Measurements from ENCODE around the gene ANKRD2. TPM values are rescaled to one million over a fixed set of nuclear protein-coding genes. Genes with fewer than 3 reads are reported as not detected.
"Not testable (repeated sequence)": the region's sequence is repeated elsewhere in the genome, so short reads cannot be mapped to it uniquely, and the experiment has no call there.

ANKRD2 gene
- total RNA-seq, 1 experiment from 2014 or later: not detected

DNA sequence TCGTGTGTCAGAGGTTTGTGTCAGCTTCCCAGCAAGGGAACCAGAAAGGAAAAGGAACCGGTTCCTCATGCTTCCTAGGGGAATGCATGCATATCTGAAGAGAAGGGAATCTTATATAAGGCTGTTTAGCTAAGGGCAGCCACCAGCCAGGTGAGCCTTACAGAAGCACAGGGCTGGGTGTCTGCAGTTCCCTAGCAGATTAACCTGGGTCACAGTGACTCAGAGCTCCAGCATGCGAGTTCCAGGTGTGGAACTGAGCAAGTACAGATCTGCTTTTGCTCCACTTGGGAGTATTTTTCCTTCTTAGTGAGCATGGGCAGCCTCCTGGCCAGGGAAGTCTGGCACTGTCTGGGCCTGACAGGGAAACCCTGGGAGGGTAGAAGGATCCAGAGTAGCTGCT, 957 bp upstream of the ANKRD2 start:
- DNase-seq (ENCODE audit: low read depth): no peak

GRCh38 chr10:97573021-97573420, 442 bp downstream of the ANKRD2 start:
- no peak for DNase-seq (ENCODE audit: low read depth)

DNA sequence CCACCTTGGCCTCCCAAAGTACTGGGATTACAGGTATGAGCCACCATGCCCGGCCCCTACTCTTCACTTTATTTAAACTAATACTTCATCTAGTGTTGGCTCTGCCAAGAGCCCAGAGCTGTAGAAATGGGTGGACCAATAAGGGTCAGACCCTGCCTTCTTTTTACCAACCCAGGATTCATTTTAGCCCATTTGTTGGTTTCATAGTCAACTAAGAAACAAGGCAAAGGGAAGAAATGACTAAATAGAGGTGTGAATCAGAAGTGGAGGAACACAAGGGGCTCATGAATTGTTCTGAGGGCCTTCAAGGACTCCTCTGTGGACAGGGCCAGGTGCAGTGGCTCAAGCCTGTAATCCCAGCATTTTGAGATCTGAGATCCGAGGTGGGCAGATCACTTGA, 1.1 kb downstream of the ANKRD2 start:
- no peak for DNase-seq (ENCODE audit: low read depth)

DNA sequence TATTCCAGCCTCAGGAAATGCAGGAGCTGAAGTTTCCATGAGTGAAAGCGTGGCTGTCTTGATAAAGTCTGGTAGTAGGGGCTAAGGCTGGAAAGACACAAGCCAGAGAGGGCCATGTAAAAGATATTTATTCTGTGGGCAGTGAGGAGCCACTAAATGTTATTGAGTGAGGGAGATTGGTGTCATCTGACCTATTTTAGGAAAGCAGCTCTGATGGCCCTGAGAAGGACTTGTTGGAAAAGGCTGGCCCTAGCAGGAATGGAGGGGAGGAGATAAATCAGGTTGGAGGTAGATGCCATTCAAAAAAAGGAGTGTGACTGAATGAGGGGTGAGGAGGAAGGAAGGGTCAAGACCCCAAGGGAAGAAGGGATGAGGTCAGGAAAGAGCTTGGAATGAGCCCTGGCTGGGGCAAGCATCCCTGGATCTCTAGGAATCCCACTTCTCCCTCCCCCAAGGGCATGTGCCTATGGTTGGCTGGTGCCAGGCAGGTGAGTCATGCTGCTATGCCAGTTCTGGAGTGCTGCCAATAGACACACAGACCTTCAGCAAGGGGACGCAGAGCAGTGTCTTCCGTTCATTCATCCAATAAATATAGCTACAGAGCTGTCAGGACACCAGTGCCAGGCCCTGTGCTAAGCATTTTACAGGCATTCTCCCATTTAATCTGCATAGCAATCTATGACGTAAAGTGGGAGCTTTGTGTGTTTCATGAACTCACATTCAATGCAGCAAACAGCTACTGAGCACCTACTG, 2.0 kb downstream of the ANKRD2 start:
- peak; percentile 89 for DNase-seq (ENCODE audit: low read depth)

GRCh38 chr10:97575127-97575668, 2.6 kb downstream of the ANKRD2 start:
- no peak for DNase-seq (ENCODE audit: low read depth)

- DNase-seq (ENCODE audit: low read depth): not testable (repeated sequence)
These were observed 3.9 kb downstream of the ANKRD2 start for GRCh38 chr10:97576487-97576886.

DNA sequence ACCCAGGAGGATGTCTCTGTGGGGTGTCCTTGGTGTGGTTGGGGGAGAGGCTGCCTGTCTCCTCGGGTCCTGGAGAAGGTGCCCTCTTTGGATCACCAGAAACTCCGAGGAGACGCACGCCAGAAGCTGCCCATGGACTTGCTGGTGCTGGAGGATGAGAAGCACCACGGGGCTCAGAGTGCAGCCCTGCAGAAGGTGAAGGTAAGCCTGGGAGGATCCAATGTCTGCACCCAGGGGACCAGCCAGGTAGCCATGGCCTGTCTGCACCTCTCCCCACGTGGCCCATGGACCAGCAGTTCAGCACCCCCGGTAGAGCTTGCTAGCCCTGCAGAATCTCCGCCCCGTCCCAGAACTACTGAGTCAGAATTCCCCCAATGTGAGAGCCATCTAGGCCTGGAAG, 5.1 kb downstream of the ANKRD2 start:
- no peak for DNase-seq (ENCODE audit: low read depth)

DNA sequence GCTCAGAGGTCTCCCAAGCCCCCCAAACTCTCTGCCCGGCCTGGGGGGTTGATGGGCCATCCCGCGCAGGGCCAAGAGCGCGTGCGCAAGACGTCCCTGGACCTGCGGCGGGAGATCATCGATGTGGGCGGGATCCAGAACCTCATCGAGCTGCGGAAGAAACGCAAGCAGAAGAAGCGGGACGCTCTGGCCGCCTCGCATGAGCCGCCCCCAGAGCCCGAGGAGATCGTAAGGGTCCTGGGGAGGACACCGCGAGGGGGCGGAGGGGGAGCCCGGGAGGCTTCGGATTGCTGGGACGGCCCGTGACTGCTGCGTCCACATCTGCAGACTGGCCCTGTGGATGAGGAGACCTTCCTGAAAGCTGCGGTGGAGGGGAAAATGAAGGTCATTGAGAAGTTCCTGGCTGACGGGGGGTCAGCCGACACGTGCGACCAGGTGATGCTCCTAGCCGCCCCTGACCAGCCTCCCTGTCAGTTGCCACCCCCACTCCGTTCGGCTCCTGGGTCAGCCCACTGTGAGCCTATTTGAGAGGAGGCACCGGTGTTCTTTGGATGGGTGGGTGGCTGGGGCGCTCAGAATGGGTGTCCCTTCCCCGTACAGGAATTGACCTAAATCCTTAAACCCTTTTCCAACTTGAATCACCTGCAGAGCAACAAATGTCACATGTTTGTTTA, 5.7 kb downstream of the ANKRD2 start:
- DNase-seq (ENCODE audit: low read depth): no peak

- DNase-seq (ENCODE audit: low read depth): no peak
These were observed 8.1 kb downstream of the ANKRD2 start for GRCh38 chr10:97580421-97581367.

DNA sequence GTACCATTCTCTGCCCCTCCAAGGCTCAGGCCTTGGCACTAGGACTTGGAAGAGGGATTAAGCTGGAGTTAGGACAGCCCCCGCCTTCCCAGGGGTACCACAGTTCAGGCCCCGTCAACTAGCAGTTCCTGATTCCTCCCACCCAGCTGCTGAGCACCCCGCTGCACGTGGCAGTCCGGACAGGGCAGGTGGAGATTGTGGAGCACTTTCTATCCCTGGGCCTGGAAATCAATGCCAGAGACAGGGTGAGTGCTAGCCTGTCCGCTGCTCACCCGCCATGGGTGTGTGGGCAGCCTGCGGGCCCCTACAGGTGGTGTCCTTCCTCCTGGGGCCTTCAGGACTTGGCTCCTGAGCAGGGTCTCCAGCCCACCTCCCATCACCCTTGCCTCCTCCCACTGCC, 9.6 kb downstream of the ANKRD2 start:
- no peak for DNase-seq (ENCODE audit: low read depth)

DNA sequence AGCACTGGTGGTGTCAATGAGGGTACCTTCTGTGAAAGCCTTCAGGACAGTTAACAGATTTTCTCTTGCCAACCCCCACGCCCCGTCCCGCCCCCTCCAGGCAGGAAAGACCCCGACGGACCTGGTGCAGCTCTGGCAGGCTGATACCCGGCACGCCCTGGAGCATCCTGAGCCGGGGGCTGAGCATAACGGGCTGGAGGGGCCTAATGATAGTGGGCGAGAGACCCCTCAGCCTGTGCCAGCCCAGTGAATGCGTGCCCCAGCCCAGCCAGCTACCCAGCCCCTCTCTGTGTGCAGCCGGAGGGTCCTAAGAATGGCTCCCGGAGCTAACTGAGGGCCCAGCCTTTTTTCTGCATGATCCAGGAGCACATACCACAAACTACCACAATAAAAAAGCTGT, 10.9 kb downstream of the ANKRD2 start:
- no peak for DNase-seq (ENCODE audit: low read depth)

DNA sequence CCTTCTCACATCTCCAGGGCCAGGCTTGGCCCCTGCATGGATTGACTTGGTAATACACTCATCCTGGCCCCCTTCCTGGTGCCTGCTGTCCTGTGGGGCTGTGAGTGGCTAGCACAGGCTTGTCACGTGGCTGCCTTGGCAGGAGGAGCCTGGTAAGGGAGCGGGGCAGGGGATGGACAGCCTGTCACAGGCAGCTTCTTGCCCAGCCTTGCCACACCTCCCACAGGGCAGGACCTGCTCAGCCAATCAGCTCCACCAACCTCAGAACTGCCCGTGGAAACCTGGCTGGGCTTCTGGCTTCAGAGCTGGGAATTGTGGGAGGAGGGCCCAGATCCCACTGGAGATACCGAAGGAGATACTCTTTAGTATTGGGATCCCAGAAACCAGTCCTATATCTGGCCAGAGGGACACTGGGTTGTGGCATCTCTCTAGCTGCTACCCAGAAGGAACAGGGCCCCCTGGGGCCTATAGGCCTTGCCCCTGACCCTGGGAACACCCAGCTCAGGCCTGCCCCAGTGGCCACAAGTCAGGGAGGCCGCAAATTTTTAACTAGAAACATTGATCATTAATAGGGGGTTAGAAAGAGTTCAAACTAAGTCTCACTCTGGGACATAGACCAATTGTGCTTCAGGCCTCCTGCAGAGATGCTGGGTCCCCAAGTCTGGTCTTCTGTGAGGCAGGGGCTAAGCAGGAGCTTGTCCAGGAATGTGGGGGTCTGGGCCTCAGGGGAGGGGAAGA, 11.7 kb downstream of the ANKRD2 start, which contains the start of gene HOGA1:
TSS of gene HOGA1 (plus strand) at position 330 of the 738 bp plus-strand sequence. CDS start at position 645, 315 bp downstream.
- peak; percentile 60 for DNase-seq (ENCODE audit: low read depth)

DNA sequence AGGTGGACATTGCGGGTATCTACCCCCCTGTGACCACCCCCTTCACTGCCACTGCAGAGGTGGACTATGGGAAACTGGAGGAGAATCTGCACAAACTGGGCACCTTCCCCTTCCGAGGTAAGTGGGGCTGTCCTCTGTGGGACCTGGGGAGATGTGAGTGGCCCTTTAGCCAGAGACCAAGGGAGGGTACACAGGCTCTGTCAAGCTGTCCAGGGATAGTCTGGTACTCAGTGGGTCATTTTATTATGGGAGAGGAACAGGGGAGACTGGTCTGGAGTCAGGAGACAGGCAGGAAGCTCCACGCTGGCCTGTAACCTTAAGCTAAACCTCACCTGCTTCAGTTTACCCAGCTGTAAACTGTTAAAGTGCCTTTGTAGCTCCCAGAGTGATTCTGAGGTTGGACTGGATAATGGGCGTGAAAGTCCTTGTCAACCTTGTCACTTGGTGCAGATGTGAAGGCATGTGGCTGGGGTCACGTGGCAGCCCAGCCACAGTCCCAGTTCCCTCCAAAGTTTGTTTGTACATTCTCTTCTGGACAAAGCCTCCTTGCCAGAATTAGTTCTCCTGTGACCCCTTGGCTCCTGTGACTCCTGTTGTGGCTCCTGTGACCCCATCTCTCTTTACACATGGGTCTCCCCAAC, 12.3 kb downstream of the ANKRD2 start:
- no peak for DNase-seq (ENCODE audit: low read depth)

DNA sequence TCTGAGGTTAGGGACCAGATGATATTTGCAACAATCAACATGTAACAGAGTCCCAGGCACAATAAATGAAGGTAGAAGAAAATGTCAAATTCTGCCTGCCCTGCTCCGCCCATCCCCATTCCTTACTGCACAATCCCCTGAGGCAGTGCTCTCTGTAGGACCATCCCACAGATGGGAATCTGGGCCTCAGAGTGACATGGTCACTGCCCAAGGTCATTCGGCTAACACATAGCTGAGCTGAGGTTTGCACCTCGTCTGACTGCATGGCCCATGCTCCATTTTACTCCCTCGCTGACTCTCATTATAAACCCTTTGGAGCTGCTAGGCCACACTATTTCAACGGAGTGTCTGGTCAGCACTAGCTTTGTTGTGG, 12.8 kb downstream of the ANKRD2 start:
- no peak for DNase-seq (ENCODE audit: low read depth)

DNA sequence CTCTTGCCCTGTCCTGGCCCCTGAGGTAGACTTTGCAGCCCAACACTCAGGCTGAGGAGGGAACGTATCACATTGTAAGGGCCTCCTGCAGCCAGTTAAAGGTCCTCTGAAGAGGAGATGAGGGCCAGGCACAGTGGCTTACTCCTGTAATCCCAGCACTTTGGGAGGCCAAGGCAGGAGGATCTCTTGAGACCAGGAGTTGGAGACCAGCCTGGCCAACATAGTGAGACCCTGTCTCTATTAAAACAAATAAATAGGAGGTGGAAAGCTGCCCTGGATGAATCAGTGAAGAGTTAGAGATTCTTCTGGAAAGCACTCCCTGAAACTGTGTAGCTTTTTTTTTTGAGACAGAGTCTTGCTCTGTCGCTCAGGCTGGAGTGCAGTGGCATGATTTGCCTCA, 14.6 kb downstream of the ANKRD2 start:
- no peak for DNase-seq (ENCODE audit: low read depth)

DNA sequence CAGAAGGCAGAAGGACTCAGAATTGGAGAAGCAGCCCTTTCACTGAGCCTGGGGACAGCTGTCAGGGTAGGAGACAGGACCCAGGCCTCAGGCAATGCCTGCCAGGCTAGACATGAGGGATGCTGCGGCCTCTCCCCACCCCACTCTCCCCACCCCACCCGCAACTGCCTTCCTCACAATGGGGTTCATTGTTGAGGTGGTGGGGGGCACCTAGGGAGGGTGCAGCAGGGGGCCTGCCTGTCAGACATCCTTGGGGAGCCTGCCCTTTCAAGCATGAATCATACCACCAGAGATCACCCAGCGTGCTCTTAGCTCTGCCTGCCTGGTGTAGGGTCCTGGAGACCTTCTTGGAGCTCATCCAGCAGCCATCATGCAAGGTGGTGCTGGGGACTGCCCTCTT, 16.9 kb downstream of the ANKRD2 start, which contains the start of gene C10orf62:
TSS of gene C10orf62 (plus strand) at position 243 of the 400 bp plus-strand sequence. CDS start 177 bp downstream, outside the sequence.
- no peak for DNase-seq (ENCODE audit: low read depth)

DNA sequence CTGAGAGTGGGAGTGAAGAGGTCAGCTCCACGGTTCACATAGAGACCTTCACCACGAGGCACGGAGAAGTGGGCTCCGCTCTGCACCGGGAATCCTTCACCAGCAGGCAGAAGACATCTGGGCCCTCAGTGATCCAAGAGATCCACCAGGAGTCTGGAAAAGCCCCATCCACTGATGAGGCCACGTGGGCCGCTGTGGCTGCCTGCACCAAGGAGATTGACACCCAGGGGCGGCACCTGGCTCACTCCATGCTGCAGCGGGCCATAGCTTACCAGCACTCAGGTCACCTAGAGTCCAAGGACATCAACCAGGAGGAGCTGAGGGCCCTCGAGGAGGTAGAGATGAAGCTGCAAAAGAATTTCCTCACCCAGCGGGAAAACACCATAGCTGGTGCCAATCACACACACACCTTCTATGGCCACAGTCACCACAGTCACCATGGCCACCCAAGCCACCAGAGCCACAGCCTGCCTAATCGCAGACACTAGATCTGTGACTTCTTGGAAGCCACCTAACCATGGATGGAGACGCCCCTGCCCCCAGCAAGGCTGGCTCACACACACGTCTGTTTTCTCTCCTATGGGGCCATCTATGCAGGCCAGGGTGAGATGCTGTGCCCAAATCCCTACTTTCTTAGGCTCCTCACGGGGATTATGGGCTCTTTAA, 17.6 kb downstream of the ANKRD2 start:
- no peak for DNase-seq (ENCODE audit: low read depth)

DNA sequence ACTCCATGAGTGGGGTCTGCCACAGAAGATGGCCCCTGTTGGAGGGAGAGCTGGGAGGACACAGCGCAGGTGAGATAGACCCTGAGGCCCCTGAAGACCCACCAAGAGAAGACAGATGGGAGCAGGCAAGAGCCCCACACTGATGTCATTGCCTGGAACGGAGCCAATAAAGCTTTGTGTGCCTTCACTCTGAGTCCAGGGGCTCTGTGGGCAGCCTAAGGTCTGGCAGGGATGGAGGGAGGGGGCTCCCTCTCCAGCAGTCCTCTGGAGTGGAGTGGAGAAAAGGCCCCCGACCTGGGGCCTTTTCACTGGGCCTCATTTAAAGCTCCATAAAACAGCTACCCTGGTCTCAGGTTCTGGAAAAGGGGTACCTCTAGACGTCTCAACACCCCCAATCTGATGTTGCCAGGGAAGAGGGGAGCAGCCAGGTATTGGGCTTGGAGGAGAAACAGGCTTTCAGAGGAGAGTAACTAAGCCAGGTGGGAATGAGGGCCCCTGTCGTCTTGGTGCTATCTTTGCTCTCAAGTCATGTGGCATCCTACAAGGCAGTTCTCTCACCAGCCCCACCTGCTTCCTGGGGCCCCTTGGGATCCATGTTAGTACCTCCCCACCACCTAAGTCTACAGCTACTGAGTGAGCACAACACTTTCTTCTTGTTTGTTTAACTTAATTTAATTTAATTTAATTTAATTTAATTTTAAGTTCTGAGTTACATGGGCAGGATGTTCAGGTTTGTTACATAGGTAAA, 18.3 kb downstream of the ANKRD2 start:
- DNase-seq (ENCODE audit: low read depth): no peak

DNA sequence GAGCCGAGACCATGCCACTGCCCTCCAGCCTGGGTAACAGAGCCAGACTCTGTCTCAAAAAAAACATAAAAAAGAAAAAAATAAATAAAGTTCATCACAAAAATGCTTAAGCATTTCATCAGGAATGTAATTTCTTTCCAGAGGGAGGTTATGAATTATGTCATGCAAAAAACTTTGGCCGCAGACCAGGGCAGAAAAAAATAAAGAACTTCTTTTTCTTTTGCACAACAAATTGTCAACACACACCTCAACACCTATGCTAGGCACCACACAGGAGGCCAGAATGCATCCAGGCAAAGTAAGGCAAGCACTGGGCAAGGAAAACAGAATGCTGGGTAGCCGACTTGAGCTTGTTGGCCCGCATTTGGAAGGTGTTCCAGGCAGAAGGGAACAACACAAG, 20.8 kb downstream of the ANKRD2 start:
- DNase-seq (ENCODE audit: low read depth): no peak

All from Daoy (cell line).